Fibroblast of pulmonary artery (primary cell): ENCODE data around the gene SNAPC4.

ENCODE experiments used
- DNase-seq: peaks from one replicate; pipeline ENCODE4 v3.0.0-alpha.2; 2010; ENCODE audit warnings: low read depth
- H3K4me3 ChIP-seq: replicated peaks from 2 replicates; pipeline ENCODE4 v1.5.1; 2011; ENCODE audit warnings: low read depth, mild to moderate bottlenecking, control low read depth, low read length, moderate library complexity
- TF ChIP-seq, protein P1 (sequence below): IDR thresholded peaks from 2 replicates; pipeline ENCODE4 v1.5.1; 2011; ENCODE audit warnings: mild to moderate bottlenecking, control low read depth, low read length, inconsistent platforms; ENCODE audit errors: missing control alignments

SNAPC4 gene

DNA sequence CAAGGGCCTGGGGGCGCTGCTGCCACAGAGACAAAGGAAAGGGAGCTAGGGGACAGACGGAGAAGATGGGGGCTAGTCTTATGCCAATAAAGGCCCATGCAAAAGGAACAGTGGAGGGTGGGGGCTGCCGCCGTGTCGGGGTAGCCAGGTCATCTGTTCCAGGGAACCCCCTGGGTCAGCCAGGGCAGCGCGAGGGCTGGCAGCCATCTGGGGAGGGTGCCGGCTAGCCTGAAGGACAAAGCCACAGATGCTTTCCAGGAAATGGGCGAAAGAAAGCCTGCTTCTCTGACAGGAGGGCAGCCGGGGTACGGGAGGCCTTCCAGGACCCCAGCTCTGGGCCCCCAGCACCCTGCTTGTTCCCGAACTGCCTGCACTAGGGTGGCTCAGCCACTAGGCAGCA is 24.9 kb downstream of the SNAPC4 start:
- DNase-seq = no peak
- TF ChIP-seq, protein P1, sequence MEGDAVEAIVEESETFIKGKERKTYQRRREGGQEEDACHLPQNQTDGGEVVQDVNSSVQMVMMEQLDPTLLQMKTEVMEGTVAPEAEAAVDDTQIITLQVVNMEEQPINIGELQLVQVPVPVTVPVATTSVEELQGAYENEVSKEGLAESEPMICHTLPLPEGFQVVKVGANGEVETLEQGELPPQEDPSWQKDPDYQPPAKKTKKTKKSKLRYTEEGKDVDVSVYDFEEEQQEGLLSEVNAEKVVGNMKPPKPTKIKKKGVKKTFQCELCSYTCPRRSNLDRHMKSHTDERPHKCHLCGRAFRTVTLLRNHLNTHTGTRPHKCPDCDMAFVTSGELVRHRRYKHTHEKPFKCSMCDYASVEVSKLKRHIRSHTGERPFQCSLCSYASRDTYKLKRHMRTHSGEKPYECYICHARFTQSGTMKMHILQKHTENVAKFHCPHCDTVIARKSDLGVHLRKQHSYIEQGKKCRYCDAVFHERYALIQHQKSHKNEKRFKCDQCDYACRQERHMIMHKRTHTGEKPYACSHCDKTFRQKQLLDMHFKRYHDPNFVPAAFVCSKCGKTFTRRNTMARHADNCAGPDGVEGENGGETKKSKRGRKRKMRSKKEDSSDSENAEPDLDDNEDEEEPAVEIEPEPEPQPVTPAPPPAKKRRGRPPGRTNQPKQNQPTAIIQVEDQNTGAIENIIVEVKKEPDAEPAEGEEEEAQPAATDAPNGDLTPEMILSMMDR = no peak
- H3K4me3 ChIP-seq = no peak overlapping the region

DNA sequence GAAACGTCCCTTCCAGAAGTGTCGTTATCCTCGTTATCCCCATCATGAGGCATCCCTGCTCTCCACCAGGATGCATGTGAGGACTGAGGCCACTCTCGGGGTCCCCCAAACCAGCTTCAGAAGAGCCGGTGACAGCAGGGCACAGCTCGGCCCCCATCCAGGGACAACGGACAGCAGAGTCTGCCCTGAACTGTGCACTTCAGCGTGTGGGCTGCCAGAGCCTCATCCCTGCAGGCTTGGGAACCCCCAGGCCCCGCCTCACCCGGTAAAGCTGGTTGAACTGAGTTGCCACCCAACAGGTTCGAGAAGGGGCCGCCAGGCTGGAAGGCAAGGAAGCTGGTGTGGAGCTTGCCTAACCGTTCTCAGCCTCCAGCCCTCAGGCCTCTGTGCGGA is 25.8 kb downstream of the SNAPC4 start:
- no peak overlapping the region for H3K4me3 ChIP-seq
- no peak for DNase-seq
- TF ChIP-seq, protein P1 = no peak

DNA sequence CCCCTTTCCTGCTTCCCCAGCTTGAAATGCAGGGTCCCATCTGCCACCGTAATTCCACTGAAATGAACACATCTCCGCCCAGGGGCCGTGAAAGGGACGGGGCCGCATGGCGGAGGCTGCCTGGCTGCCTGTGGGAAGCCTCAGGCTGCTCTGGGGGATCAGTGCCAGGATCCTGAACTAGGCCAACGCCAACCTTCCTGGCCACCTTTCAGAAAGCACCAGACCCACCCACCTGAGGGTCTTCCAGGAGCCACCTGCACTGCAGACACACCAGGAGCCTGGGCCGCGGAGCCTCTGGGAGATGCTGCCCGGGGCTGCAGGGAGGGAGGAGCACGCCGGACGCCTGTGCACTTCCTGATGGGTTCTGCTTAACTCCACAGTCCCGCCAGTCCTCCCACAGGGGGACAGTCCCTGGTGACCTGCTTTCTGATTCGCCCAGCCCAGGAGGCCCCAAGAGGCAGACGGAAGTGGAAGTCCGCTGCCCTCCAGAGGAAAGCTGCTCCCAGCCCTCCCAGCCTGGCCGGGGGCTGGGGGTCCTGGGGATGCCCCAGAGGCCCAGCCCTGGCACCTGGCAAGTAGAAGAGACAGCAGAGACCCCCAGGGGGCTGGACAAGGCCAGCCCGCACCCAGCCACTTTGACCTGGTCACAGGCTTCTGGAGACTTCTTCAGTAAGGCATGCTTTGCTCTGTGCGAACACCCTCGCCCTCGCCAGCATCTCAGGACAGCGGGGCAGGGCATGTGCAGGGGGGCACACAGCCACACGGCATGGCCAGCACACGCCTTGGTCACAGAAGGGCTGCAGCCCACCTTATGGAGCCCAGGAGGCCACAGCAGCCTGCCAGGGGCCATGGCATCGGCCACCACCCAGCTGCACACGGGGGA is 26.4 kb downstream of the SNAPC4 start, which contains the start of gene CARD9:
Gene CARD9 (minus strand): TSS at position 370 of the 883 bp plus-strand sequence. CDS start 1,591 bp downstream, outside the sequence.
- TF ChIP-seq, protein P1 = no peak
- DNase-seq = no peak
- H3K4me3 ChIP-seq = no peak within 1 kb of the TSS

DNA sequence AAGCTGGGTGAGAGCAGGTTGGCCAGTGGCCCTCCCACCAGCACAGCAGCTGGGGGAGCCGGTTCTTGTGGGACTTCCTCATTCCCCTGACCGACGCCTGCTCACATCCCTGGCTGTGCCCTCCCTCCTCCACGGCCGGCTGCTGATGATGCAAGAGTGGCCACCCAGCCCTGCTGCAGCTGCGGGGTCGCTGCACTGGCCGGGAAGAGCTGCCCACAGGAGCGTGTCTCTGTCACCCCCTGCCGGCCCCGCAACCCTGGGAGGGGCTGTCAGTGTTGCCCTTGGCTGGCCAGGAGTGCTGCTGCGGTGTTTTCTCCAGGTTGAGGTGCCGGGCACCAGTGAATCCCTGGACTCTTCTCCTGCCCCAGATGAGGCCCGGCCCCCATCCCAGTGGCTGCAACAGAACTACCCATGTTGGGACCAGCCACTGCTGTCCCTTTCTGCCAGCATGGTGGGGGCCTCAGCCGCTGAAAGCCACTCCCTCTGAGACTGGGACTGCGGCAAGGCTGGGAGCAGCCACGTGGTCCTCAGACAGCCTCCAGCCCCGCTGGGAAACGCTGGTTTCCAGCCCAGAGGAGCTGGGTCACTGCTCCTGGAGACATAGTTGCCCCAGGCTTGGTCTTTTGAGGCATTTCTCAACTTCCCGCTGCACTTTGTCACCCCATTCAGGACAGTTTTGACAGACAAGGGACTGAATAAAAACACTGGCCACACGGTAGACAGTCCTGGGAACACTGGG is 27.2 kb downstream of the SNAPC4 start:
- peak; percentile 73 for DNase-seq
- TF ChIP-seq, protein P1 = peak; percentile 13
- H3K4me3 ChIP-seq = no peak overlapping the region

DNA sequence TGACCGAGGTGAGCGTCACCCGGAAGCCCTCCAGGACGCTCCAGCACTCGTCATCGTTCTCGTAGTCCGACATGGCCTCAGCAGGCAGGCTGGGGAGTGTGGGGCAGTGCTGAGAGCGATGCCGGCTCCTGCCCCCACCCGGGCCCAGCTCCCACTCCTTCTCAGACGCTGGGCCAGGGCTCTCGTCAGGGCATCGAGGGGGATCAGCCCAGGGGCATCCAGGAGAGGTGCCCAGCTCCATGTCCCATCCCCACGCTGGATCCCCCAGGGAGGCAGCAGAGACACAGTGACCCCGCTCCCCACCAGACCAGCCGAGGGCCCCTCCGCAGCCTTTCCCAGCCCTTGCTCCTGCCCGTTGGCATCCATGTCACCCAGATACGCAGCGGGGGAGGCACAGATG is 28.0 kb downstream of the SNAPC4 start:
- no peak for DNase-seq
- no peak overlapping the region for H3K4me3 ChIP-seq
- TF ChIP-seq, protein P1 = no peak

DNA sequence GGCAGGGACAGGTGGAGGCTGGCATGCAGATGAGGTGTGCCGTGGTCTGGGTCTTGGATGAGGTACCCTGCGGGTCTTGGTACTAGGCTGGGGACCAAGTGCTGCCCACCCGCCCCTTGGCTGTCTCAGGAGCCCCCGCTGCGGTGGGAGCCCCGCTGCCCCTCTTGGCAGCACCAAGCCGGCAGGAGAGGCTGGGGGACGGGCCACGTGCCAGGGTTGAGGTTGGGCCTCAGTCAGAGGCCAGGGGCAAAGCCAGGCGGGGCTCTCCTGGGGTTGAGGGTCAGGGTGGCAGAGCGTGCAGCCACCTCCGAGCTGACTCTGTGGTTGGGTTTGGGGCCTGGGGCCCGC is 28.5 kb downstream of the SNAPC4 start:
- no peak overlapping the region for H3K4me3 ChIP-seq
- TF ChIP-seq, protein P1 = no peak
- no peak for DNase-seq
